GM18507 (cell line): Measurements from ENCODE around the gene HAND1.
A peak's percentile ranks its signal among the peaks of the same experiment; 100 is the strongest.

Experiments used
- DNase-seq: peaks from one replicate; pipeline ENCODE4 v3.0.0; 2011; ENCODE audit warnings: low read depth; ENCODE audit not compliant: insufficient read length; ENCODE audit errors: extremely low spot score
- FAIRE-seq: peaks from 2 replicates; lab custom pipeline; 2011; peaks lifted over from hg19 to GRCh38; lab: Jason Lieb, UNC

The HAND1 gene

GRCh38 chr5:154478224-154478565 is at the start of gene HAND1:
Gene HAND1, minus strand, starts transcription at chr5:154478227. Its CDS starts 219 bp downstream, at chr5:154478008.
- no peak for DNase-seq
- FAIRE-seq: no peak

DNA sequence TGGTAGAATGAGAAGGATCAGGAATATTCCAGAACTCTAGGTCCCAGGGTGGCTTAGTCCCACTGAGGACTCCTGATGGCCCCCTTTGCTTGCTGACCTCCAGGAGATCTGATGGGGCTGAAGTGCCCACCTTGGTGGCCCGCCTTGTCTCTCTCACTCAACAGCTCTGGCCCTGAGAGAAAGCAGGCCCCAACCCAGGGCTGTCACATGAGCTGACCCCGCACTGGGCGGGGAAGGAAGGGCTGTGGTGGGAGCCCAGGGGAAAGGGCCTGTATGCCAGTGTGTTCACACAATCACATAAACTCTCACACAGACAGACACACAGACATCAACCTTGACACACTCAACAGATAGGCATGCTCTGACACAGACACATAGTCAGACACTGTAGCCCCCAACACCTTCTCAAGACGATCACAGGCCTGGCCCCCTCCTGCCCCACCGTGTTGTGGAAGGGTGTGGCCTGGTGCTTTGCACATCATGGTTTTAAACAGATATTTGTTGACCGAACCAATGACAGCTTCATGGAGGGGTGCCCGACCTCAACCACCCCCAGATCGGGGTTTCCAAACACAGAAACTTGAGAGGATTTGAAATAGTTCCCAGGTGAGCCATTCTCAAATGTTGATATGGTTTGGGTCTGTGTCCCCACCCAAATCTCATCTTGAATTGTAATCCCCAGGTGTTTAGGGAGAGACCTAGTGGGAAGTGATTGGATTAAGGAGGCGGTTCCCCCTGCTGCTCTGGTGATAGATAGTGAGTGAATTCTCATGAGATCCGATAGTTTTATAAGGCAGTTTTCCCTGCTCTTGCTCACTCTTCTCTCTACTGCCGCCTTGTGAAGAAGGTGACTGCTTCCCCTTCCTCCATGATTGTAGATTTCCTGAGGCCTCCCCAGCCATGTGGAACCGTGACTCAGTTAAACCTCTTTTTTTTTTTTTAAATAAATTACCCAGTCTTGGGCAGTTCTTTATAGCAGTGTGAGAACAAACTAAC is 48.5 kb upstream of the HAND1 start:
- no peak for DNase-seq
- FAIRE-seq: no peak

DNA sequence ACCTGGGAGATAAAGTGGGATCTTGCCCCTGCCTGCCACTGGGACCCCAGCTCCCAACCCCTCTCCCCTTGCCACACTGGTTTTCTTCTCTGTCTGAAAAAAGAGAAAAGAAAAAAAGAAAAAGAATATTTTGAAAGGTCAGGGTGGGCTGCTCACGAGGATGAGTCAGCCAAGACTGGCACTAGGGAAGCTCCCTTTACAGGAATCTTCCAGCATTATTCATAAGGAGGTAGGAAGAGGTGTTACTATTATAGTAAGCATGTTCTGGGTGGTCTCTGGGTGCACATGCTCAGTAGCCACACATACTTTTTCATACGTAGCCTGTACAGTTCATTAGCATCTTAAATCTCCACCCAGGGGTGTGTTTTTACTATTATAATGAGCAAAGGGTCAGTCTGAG is 46.8 kb upstream of the HAND1 start:
- no peak for FAIRE-seq
- no peak for DNase-seq

- no peak for DNase-seq
- FAIRE-seq: no peak
These were observed 46.2 kb upstream of the HAND1 start for GRCh38 chr5:154524181-154524580.

- DNase-seq (no peak), FAIRE-seq (no peak)
These were observed 45.7 kb upstream of the HAND1 start for GRCh38 chr5:154523709-154524108.

DNA sequence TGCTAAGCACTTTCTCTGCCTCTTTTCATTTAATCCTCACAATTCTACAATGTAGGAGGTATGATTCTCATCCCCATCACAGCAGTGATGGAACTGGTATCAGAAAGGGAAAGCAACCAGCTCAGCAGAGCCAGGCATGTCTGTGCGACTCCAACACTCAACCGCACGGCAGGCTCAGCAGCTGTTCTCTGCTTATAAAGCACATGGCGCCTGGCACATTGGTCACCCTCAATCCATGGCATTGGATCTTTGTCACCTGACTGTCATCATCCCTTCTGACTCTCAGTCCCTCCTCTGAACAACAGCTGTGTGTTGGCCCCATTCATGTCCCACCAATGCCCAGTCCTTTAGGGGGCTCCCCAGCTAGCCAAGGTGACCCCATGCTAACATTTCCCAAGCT is 45.1 kb upstream of the HAND1 start:
- DNase-seq: no peak
- no peak for FAIRE-seq

- DNase-seq (no peak), FAIRE-seq (no peak)
These were observed 44.3 kb upstream of the HAND1 start for GRCh38 chr5:154522284-154522683.

- FAIRE-seq: no peak
- no peak for DNase-seq
These were observed 43.7 kb upstream of the HAND1 start for GRCh38 chr5:154521756-154522155.

- DNase-seq: no peak
- no peak for FAIRE-seq
These were observed 42.9 kb upstream of the HAND1 start for GRCh38 chr5:154520861-154521453.

DNA sequence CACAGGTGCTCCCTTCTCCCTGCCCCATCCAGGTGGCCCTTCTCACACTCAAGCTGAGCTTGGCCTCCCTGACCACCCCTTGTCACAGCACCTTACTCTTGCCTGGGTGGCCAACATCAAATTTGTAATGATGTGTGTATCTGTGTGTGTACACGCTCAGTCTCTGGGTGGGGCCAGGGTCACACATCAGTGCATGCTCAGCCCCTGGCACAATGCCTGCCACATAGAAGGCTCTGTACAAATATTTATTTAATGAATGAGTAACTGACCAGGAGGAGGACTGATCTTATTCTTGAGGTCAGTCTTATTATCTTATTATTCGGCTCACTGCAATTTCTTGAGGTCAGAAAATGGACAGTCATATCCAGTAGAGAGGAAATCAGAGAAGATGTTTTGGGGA is 41.3 kb upstream of the HAND1 start:
- no peak for FAIRE-seq
- no peak for DNase-seq

DNA sequence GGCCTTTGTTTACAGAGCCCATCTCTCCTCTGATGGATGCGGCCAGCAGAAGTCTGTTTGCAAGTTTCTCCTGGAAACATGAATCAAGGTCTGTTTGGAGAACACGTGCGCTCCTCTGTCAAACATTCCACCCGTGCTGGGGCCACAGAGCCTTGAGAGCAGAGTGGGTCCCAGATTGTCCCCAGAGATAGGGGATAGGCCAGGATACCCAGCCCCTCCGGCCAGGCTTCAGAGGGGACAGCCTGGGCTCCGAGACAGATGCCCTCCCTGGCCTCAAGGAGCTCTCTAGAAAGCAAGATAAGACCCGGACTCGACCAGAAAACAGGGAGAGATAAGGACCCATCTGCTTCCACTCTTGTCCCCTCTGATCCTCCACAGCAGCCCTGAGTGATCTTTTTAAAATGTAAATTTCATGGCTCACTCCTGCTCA is 40.4 kb upstream of the HAND1 start:
- no peak for FAIRE-seq
- DNase-seq: no peak

DNA sequence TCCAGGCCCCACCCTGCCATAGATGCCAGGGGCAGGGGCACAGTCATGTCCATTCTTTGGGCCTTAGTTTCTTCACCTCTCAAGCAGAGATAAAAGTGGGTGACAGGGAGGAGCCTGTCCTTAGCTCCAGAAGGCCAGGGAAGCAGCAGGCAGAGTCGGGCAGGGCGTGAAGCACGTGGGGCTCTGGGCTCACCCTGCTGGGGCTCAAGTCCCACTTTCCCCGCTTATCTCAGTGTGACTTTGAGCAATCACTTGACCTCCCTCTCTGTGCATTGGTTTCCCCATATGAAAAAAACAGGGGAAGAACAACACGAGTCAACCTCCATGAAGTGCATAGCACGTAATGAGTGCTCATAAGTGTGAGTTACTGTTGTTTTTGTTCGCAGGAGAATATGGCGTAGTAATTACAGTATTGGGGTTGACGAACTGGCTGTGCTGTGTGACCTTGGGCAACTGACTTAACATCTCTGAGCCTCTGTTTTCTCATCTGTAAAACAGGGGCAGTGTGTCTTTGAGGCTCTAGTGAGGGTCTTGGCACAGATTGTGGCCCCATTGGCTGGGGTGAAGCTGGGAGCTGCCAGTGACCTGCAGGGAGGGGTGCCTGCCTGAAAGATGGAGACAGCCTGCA is 39.9 kb upstream of the HAND1 start:
- FAIRE-seq (no peak), DNase-seq (no peak)

DNA sequence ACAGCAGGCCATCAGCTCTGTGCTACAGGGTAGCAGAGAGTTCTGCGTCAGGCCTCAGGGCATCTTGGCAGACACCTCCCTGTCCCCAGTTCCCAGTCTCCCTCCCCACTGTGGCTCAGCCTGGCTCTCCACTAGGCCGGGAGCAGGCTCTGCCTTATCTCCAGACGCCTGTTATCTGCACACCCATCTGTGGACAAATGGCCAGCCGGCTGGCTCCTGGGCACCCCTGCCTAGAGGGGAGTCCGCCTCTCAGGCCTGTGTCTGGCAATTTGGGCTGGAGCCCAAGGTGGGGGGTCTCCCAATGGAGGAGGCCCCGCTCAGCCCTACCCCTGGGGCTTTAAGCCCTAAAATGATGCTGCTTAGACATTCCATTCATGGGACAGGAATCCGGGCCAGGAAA is 39.2 kb upstream of the HAND1 start:
- FAIRE-seq (no peak), DNase-seq (no peak)

DNA sequence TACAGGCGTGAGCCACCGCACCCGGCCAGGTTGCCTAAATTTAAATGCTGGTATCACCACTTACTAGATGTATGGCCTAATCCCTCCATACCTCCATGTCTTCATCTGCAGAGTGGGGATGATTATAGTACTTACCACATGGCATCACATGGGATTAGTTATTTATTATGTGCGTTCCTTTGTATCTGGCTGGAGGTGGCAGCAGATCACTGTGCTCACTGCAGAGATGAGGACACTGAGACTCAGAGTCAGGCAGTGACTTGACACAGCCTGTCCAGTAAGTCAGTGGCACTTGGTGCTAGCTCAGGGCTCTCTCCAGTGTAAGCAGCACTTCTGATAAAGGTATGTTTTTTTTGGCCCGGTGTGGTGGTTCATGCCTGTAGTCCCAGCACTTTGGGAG is 38.4 kb upstream of the HAND1 start:
- DNase-seq: no peak
- FAIRE-seq: no peak

DNA sequence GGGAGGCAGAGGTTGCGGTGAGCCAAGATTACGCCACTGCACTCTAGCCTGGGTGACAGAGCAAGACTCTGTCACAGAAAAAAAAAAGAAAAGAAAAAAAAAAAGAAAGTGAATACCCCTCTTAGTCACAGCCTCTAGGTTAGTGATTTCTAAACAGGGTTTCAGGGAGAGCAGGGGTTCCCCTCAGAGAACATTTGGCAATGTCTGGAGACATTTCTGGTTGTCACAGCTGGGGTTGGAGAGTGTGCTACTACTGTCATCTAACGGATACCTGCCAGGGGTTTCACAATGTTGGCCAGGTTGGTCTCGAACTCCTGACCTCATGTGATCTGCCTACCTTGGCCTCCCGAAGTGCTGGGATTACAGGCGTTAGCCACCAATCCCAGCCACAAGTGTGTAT is 37.5 kb upstream of the HAND1 start:
- DNase-seq (peak; percentile 17), FAIRE-seq (peak; percentile 39)

DNA sequence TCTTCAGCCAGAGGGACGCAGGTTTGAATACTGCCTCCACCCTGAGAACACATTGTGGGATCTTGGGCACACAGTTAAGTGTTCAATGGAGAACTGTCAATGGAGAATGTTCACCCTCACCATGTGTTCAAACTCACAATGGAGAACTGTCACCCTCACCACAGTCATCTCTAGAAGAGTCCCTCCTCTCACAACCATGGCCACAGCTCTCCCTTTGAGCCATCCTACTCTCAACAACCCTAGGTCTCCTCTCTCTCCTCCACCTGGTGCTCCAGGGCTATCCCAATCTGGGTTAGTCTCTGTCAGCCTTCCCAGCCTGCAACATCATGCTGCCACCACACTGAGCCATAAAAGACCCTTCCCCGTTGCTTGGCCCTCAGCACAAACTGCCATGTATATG is 36.3 kb upstream of the HAND1 start:
- peak; percentile 49 for FAIRE-seq
- no peak for DNase-seq

DNA sequence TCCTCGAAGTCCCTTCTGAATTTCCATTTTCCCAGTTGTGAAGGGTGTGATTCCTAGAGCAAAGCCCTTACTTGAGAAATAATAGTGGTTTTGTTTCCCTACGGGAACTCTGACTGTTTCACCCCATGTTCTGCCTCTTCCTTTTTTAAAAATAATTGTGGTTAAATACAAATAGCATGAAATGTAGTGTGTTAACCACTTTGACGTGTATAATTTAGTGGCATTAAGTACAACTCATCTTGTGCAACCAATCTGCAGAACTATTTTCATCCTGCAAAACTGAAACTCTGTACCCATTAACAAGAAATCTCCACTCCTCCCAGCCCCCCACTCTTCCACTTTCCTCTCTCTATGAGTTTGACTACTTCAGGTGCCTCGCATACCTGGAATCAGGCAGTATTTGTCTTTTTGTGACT is 35.6 kb upstream of the HAND1 start:
- no peak for DNase-seq
- FAIRE-seq: peak; percentile 83

DNA sequence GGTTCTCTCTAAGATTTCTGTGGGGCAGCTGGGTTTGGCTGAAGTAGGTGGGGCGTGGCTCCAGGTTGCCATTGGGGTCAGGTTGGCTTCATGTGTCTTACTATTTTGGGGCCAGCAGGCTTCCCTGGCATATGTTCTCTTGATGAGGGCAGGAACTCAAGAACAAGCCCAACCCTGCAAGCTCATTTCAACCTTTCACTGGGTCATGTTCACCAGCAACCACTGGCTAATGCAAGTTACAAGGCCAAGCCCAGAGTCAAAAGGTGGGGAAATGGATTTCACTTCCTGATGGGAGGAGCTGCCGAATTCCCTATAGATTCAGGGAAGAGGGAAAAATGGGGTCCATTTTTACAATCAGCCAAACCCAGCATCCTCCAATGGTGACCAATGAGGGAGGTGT is 34.0 kb upstream of the HAND1 start:
- FAIRE-seq: no peak
- no peak for DNase-seq

DNA sequence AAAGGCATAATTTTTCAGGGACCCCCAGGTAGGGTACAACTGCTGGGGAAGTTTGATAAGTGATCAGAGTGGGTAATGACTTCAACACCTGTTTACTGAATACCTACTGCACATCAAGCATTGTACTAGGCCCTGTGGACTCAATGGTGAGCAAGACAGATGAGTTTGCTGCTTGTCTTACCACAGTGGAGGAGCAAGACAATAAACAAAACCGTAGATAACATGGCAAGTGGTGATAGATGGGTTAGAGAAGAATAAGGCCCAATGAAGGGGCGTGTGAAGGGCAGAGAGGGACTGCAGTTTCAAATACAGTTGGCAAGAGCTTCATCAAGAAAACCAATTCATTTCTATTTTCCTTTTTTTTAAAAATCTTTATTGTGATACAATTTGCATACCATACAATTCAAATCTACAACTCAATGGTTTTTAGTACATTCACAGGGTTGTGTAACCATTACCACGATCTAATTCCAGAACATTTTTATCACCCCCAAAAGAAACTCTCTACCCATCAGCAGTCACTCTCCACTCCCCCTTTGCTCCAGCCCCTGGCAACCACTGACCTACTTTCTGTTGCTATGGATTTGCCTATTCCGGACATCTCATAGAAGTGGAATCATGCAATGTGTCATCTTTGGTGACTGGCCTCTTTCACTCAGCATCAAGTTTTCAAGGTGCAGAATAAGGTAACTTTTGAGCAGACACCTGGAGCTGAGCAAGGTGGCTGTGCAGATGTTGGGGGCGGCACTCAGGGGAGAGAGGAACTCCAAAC is 31.9 kb upstream of the HAND1 start:
- DNase-seq (no peak), FAIRE-seq (no peak)

DNA sequence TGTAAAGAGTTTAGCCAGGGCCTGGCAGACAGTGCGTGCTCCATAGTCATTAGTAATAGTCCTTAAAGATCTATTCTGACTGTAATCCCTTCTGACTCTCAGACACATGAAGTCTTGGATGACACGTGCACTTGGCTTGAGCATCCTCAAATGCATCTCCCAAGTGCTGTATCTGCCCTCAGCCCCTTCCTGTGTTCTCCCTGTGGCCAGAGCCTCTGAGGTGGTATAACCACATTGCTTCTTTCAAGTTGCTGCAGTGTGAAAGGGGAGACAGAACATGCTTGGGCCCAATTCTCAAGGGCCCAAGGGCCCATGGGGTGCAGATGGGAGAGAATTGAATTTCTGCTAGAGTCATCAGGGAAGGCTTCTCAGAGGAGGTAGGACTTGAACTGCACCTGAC is 30.1 kb upstream of the HAND1 start:
- FAIRE-seq (peak; percentile 46), DNase-seq (no peak)
